HG02610 (cell line): ENCODE data around the gene LLPH.
A peak's percentile ranks its signal among the peaks of the same experiment; 100 is the strongest.

ENCODE experiments used
- ATAC-seq: cut with Tn5 transposase; IDR thresholded peaks from one replicate; pipeline ENCODE4 v1.9.1; 2021; ENCODE audit warnings: mild to moderate bottlenecking, moderate library complexity; ENCODE audit not compliant: unreplicated experiment

Gene LLPH

DNA sequence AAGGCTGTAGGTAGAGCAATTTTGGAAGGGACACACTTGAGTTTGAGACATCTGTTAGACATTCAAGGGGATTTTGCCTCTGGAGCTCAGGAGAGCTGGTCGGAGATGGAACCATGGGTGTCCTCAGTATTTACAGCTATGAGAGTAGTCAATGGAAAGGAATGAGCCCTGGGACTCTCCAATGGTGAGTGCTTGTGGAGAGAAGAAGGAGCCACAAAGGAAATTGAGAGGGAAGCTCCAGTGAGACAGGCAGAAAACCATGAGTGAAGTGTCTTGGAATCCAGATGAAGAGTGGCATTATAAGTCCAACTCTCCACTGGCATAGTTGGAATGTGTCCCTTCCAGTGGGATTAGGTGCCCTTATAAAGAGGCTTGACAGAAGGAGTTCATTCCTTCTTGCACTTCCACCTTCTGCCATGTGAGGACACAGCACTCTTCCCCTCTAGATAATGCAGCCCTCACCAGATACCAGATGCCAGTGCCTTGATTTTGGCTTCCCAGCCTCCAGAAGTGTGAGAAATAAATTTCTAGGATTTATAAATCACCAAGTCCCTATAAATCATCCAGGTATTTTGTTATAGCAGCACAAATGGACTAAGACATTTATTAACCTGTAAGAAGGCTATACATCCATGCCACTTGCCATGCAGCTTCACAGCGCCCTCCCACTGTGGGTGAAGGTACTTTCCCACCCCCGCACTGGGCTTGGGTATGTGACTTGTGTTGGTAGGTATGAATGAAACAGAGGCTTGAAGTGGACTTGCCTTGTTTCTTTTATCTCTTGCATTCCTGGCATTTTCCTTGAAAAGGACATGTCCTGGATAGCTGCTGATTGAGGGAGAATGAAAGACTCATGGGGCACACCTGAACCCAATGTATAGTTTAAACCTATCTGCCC lies 27.3 kb downstream of the LLPH start:
- ATAC-seq: no peak

DNA sequence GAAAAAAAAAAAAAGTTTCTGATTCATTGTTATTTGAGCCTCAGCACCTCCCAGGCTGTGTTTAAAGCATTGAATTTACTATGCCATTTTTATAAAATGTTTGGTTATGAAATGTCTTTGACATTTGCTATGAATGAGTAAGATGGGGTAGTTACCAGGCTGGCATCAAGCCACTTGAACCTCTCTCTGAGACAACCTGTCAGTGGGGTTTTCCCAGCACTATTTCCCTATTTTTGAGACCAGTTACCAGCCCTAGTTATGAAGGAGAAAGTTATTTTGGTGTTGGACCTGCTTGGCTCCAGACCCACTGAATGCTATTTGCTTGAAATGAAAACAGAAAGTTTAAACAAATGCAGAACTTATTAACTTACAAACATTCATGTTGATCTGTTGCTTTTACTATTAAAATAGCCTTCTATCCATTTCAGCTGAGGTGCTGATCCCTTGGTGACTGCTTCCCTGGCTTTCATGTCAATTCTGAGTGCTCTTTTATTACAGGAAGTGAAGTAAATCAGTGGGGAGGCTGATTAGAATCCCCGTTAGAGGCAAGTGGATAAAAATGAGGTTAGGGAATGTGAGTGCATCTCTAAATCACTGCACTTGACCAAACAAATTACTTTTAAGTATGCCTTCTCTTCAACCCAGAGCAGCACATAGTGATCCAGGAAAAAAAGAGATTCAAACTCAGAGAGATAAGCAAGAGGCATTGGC lies 37.8 kb downstream of the LLPH start:
- peak; percentile 72 for ATAC-seq

DNA sequence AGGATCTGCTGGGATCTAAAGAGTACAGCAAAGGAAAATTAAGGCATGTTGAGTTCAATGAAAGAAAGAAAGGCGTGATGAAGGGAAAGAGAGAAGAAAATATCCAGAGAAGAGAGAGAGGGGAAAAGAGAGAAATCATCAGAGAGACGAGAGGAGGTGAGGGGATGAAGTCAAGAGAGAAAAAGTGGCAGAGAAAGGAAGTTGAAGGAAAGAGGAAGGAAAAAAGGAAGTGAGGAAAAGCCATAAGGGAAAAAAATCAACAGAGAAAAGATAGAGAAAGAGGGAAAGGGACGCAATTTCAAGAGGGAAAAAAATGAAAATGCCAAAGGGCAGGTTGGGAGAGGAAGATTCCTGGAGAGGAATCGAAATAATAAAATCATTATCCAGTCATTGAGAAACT lies 40.4 kb downstream of the LLPH start:
- no peak for ATAC-seq

DNA sequence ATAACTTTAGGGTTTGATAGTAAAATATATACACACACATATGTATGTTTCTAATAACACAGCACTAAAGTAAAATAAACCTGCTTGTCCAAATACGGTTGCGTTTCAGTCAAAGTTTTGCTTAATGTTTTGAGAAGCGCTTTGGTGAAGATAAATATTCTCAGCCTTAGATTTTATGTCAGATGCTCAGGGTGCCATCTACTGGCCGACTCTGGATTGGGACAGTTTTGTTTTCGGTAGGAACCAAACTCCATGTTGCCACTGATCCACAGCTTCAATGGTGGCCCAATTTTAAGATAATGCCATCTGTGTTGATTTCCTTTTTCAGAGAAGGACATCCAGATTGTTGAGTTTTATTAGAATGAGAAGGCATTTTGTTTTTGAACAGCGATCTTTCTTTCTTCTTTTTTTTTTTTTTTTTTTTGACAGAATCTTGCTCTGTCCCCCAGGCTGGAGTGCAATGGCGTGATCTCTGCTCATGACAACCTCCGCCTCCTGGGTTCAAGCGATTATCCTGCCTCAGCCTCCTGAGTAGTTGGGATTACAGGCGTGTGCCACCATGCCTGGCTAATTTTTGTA lies 43.1 kb downstream of the LLPH start:
- peak; percentile 85 for ATAC-seq

DNA sequence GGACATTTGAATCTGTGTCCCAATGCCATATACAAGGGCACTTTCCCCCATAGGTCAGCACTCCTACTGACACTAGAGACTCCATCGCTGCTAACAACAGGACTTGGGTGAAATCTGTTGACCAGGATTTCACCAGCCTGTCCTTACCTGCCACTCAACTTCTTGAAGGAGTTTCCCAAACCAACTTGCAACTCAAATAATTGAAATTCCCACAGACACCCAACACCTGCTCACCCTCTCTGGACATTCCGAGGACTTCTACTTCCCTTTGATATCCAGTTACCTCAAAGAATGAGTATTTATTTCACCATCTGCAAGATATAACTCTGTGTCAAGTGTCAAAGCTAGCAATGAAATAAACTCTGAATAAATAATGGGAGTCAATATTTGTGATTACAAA lies 44.6 kb downstream of the LLPH start:
- ATAC-seq: no peak

DNA sequence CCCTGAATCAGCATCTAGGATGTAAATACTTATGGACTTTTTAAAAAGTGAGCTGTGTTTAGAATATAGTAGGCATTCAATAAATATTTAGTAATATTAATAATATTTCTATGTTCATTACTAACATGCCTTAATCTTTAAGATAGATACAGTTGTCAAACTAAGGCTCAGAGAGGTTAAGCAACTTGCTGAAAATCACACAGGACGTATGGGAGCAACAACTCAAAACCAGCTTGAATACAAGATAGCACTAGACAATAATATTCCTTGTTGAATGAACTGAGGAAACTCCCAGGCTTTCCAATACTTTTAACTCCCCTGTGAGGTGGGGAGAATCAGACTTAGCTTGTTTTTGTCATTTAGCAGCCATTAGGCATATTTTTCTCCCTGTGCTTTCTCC lies 45.3 kb downstream of the LLPH start:
- ATAC-seq: no peak

DNA sequence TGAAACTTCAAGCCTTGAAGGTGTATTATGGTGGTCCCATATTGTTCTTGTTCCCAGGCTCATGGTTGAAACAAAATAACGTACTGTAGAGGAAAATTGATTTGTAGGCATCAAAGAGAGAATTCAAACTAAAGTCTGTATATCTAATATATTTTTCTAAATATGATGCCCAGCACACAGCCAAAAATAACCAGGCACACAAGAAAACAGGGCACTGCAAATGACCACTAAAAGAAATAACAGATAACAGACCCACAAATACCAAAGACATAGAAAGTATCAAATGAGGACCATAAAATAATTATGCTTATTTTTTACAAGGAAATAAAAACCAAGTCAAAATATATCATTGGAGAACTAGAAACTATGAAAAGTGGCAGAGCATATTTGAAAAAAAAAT lies 46.8 kb downstream of the LLPH start:
- no peak for ATAC-seq

DNA sequence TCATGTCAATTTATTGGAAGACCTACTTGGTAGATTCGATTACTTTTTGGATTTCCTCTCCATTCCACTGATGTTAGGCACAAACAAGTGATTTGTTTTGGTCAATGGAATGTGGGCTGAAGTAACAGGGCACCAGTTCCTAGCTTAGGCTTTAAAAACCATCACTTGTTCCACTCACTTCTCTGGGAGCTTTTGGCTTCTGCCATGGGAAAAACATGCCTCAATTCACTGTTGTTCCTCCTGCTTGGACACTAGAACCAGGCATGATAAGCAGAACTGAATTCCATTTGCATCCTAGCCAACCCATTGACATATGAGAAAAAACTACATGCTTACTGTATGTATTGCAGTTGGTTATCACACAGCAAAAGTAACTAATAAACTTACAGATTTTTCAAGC lies 47.8 kb downstream of the LLPH start:
- ATAC-seq: no peak

DNA sequence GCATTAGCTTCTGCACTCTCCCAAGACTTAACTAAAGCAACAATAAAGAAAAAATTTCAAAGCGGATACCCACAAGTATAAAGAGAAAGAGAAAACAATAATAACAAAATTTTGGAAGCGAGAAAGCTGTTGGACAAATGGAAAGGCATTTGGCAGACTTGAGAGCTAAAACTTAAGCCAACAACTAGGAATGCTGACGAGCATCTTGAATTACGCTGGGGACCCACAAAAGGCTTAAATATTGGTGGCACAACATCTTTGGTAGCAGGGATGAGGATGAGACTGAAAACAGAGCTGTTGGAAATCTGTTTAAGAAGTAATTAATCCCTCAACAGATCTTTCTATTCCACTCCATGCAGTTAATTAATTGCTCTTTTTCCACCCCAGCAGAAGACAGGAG lies 49.8 kb downstream of the LLPH start:
- ATAC-seq: no peak

DNA sequence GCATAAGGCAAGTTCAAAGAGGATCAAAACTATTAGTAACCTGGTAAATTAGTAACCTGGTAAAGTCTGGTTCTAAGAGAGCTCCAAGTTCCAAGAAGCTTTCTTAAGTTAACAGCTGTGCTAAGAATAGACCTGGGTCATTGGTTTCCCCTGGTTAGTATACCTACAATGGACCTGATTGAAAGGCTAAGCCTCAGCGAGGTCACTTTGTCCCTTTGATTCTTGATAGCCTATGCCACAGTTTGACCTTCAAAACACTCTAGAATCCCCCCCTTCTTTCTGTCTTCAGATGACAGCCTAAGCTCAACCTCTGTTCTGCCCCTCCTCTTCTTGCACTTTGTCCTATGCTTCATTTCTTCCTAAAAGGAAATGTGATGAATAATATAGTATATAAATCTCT lies 53.0 kb downstream of the LLPH start:
- no peak for ATAC-seq

DNA sequence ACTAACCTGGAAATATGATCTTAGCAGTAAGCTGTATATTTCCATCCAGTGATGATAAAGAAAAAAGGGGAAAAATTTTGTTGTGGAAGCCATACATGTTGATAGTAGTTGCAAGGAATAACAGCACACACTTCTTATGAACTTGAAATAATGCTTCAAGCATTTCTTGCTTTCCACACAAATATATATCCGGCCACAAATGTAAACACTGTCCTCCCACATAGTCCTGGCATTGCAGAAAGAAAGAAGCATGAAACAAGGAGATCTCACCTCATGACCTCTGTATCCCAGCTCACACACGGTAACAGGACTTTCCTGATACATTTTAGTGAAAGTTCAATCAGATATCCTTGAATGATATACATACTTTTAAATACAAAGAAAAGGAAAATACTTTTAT lies 56.0 kb downstream of the LLPH start:
- ATAC-seq: no peak

DNA sequence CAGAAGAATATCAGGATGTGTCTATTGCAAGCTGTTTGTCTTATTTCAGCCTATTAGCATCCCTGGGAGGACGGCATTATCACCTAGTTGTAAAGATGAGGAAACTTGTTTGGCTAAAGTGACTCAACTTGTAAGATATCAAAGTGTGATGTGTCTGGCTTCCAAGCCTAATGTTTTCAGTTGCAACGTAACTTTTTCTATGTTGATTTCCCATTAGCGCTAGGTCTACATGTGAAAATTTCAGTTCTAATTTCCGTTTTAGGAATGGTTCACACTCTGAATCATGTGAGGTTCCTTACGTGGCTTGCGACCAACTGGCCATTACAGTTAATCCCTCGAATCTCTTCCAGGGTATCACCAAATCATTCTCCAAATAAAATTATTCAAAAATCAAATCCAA lies 58.0 kb downstream of the LLPH start:
- peak; percentile 75 for ATAC-seq

DNA sequence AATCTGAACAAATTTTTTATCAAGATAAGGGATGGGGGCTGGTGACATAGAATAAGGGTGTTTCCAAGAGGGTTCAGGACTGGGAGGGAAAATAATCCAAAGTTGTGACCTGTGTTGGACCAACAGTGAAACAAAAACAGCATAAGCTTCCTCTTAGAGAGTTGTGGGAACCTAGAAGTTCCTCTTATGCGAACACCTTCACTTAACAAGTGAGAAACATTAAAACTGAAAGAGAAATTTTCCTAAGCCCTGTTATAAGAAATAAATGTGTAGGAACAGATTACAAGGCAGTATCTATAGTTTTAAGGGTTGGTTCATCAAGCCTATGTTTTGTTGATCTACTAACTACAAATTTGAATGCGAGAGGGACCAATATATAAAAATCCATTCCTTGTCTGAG lies 58.4 kb downstream of the LLPH start:
- ATAC-seq: peak; percentile 76

DNA sequence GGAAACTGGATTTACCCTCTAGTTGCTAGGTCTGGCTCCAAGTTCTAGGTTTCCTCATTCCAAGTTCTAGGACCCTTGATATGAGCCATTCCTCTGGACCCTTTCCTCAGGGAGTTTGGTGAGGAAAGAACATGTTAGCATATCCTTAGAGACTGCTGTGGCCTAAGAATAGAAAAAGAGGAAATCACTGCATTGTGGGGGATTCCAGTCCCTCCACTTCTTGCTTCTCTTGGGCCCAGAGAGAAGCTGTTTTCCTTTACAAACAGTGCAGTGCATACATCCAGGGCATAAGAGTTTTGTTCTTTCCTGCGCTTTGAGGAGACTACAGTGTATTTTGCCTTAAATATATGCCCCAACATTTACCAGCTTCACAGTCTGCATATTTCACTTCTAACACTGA lies 59.0 kb downstream of the LLPH start:
- no peak for ATAC-seq

DNA sequence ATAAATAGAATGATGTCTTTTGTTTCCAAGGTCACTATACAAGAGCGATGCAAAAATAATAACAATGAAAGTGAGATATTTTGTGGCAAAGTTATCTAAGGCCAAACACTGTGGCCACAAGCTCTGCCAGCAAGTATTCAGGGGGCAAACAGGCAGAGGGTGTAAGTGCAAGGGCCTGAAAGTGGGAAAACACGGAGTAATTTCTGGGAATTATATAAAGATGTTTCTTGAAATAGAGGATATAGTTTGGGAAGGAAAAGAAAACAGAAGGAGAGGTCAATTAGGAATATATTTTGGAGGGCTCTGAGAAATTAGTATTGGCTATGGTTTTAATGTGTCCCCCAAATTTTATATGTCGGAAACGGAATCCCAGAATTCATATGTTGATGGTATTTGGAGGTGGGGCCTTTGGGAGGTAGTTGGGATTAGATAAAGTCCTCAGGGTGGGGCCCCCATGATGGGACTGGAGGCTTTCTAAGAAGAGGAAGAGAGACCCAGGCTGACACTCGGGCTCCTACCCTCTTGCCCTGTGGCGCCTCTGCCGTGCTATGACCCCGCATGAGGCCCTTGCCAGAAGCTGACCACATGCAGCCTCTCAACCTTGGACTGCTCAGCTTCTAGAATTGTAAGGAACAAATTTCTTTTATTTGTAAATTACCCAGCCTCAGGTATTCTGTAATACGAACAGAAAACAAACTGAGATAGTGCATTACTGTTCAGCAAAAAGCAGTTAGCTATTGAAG lies 60.0 kb downstream of the LLPH start:
- ATAC-seq: no peak

DNA sequence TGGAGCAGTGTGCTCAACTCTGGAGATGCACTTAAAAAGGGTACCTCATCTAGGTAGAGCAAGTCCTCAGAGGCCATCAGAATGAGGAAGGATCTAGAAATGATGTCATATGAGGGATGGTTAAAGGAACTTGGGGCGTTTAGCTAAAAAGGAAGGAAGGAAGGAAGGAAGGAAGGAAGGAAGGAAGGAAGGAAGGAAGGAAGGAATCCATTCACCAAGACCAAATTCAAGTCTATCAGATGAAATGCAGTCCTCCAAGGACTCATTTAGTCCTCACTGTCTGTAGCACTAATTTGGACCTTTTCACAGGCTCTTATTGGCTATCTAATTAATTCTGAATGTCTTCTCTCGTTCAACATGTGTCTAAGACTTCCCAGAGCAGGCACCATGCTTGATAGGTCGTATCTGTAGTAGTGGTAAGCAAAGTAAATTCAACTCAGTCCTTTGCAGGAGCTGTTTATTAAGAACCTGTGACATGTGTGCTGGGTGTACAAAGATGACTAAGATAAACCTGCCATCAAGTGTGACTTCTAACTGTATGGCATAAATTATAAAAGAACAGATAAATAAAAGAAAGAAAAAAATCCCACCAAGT lies 63.5 kb downstream of the LLPH start:
- ATAC-seq: peak; percentile 29
